ENCODE measurements around the gene EPHA6.

The EPHA6 gene

GRCh38 chr3:96833301-96833700 is 18.9 kb downstream of the EPHA6 start:
- Histone ChIP-seq H3K36me3 (ENCODE audit: control insufficient read depth, insufficient read depth, low read length) (no peaks in the 10 kb centered on the region), H3K27me3 (replicated peaks; ENCODE audit: control insufficient read depth, insufficient read depth, low read length, poor library complexity, severe bottlenecking) (no peaks in the 10 kb centered on the region), H3K27ac (ENCODE audit: insufficient read depth, low read length, poor library complexity, severe bottlenecking) (no peak overlapping the region), H3K4me1 (ENCODE audit: control insufficient read depth, insufficient read depth, low read length, poor library complexity, severe bottlenecking) (no peaks in the 10 kb centered on the region), H3K4me3 (ENCODE audit: insufficient read depth, low read depth, low read length, poor library complexity, severe bottlenecking) (no peak overlapping the region), H3K9me3 (ENCODE audit: control insufficient read depth, low read length) (no peaks in the 10 kb centered on the region)
- DNase-seq: no peak

- Histone ChIP-seq H3K9me3 (ENCODE audit: control insufficient read depth, low read length) (no peaks in the 10 kb centered on the region), H3K36me3 (ENCODE audit: control insufficient read depth, insufficient read depth, low read length) (no peaks in the 10 kb centered on the region), H3K27ac (ENCODE audit: insufficient read depth, low read length, poor library complexity, severe bottlenecking) (no peak overlapping the region), H3K4me3 (ENCODE audit: insufficient read depth, low read depth, low read length, poor library complexity, severe bottlenecking) (no peak overlapping the region), H3K27me3 (replicated peaks; ENCODE audit: control insufficient read depth, insufficient read depth, low read length, poor library complexity, severe bottlenecking) (no peaks in the 10 kb centered on the region), H3K4me1 (ENCODE audit: control insufficient read depth, insufficient read depth, low read length, poor library complexity, severe bottlenecking) (no peaks in the 10 kb centered on the region)
- no peak for DNase-seq
These were observed 21.9 kb downstream of the EPHA6 start for GRCh38 chr3:96836153-96836915.

DNA sequence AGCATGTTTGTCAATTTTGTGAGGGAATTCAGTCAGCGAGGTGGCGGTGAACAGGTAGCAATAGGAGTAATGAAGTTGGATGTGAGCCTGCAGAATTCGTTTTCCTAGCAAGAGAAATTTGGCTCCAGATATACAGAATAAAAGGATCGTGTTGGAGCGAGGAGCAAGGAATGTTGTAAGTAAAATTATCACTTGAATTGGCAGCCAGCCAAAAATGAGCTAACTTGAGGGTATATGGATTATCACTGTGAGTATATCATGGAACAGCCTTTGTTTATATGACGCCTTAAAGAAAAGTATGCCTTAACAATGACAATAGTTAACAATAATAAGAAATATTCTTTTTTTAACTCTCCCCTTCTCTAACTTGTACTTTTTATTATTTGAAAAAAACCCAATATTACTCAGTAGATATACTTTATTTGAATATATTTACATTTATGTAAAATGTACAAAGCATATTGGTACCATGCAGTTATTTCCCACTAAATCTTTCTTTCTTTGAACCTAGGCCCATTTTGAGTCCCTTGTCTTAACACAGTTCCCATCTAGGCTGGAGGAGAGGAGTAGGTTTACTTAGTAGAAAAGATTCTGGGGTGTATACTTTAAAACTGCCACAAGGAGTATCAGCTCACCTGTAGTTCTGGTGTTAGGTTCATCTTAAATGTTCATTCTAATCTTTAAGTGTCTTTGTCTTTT is 29.3 kb downstream of the EPHA6 start:
- Histone ChIP-seq H3K4me3 (ENCODE audit: insufficient read depth, low read depth, low read length, poor library complexity, severe bottlenecking) (no peak overlapping the region), H3K36me3 (ENCODE audit: control insufficient read depth, insufficient read depth, low read length) (no peaks in the 10 kb centered on the region), H3K27me3 (replicated peaks; ENCODE audit: control insufficient read depth, insufficient read depth, low read length, poor library complexity, severe bottlenecking) (no peaks in the 10 kb centered on the region), H3K27ac (ENCODE audit: insufficient read depth, low read length, poor library complexity, severe bottlenecking) (no peak overlapping the region), H3K4me1 (ENCODE audit: control insufficient read depth, insufficient read depth, low read length, poor library complexity, severe bottlenecking) (no peaks in the 10 kb centered on the region), H3K9me3 (ENCODE audit: control insufficient read depth, low read length) (no peaks in the 10 kb centered on the region)
- DNase-seq: no peak

GRCh38 chr3:96844204-96844514 is 29.8 kb downstream of the EPHA6 start:
- no peak for DNase-seq
- Histone ChIP-seq H3K27ac (ENCODE audit: insufficient read depth, low read length, poor library complexity, severe bottlenecking) (no peak overlapping the region), H3K4me3 (ENCODE audit: insufficient read depth, low read depth, low read length, poor library complexity, severe bottlenecking) (no peak overlapping the region), H3K27me3 (replicated peaks; ENCODE audit: control insufficient read depth, insufficient read depth, low read length, poor library complexity, severe bottlenecking) (no peaks in the 10 kb centered on the region), H3K4me1 (ENCODE audit: control insufficient read depth, insufficient read depth, low read length, poor library complexity, severe bottlenecking) (no peaks in the 10 kb centered on the region), H3K36me3 (ENCODE audit: control insufficient read depth, insufficient read depth, low read length) (no peaks in the 10 kb centered on the region), H3K9me3 (ENCODE audit: control insufficient read depth, low read length) (no peaks in the 10 kb centered on the region)

DNA sequence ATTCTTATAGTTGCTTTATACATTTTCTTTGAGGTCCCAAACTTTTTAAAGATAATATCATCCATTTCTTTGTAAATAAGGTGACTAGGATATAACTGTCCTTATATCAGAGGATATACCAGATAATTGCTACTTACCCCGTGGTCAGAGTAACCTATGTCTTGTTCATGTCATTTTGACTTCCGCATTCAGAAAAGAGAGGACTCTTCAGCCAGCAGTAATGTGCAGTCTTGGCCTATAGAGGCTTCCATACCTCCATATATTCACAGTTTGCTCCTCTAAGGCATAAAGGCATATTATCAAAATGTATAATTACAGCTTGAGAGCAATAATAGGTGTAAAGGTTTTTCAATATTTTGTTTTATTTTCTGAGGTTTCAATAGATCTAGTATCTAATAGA is 38.5 kb downstream of the EPHA6 start:
- Histone ChIP-seq H3K36me3 (ENCODE audit: control insufficient read depth, insufficient read depth, low read length) (no peaks in the 10 kb centered on the region), H3K9me3 (ENCODE audit: control insufficient read depth, low read length) (no peaks in the 10 kb centered on the region), H3K4me3 (ENCODE audit: insufficient read depth, low read depth, low read length, poor library complexity, severe bottlenecking) (no peak overlapping the region), H3K4me1 (ENCODE audit: control insufficient read depth, insufficient read depth, low read length, poor library complexity, severe bottlenecking) (no peaks in the 10 kb centered on the region), H3K27me3 (replicated peaks; ENCODE audit: control insufficient read depth, insufficient read depth, low read length, poor library complexity, severe bottlenecking) (no peaks in the 10 kb centered on the region), H3K27ac (ENCODE audit: insufficient read depth, low read length, poor library complexity, severe bottlenecking) (no peak overlapping the region)
- DNase-seq: no peak

DNA sequence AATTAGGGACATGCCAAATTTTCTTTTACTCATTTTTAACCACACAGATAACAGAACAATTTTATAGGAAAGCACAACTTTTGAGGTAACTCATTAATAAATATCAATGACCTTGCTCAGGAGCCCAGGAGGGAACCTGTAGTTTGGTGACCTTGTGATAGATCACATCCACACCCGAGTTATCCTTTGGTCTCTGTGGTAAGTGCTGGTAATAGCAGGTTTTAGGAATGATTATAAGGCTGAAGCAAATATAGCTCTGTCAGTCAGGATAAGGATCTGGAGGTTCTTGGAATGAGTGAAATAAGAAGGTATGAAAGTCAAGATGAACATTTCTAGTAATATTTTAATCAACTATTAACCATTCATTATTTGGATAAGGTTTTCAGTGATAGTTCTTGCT is 46.5 kb downstream of the EPHA6 start:
- no peak for DNase-seq
- Histone ChIP-seq H3K27ac (ENCODE audit: insufficient read depth, low read length, poor library complexity, severe bottlenecking) (no peak overlapping the region), H3K4me1 (ENCODE audit: control insufficient read depth, insufficient read depth, low read length, poor library complexity, severe bottlenecking) (no peaks in the 10 kb centered on the region), H3K9me3 (ENCODE audit: control insufficient read depth, low read length) (no peaks in the 10 kb centered on the region), H3K4me3 (ENCODE audit: insufficient read depth, low read depth, low read length, poor library complexity, severe bottlenecking) (no peak overlapping the region), H3K36me3 (ENCODE audit: control insufficient read depth, insufficient read depth, low read length) (no peaks in the 10 kb centered on the region), H3K27me3 (replicated peaks; ENCODE audit: control insufficient read depth, insufficient read depth, low read length, poor library complexity, severe bottlenecking) (no peaks in the 10 kb centered on the region)

DNA sequence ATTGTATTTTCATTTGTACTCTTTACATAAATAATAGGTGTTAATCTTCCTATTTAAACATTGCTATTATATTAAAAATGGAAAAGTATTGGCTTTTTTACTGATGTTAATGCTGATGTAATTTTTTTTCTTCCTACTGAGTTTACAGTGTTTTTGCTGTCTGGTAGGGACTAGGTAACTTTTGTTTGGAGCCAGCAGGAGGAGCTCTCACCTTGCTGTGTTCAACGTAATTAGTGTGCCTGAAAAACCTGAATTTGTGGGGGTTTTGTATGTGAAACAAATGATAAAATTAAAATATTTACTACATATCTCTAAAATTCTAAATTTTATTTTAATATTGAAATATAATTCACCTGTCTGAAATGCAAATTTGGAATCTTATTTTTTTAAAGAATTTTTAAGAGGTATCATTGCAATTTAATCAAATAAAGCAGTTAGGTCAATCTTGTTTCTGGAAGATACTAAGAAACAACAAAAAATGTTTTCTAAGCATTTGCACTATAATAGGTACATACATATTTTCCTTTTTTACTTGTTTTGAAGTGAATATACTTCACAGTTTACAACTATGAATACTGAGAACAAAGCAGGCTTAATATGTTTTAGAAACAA is 48.8 kb downstream of the EPHA6 start:
- no peak for DNase-seq
- Histone ChIP-seq H3K36me3 (ENCODE audit: control insufficient read depth, insufficient read depth, low read length) (no peaks in the 10 kb centered on the region), H3K27ac (ENCODE audit: insufficient read depth, low read length, poor library complexity, severe bottlenecking) (no peak overlapping the region), H3K4me3 (ENCODE audit: insufficient read depth, low read depth, low read length, poor library complexity, severe bottlenecking) (no peak overlapping the region), H3K27me3 (replicated peaks; ENCODE audit: control insufficient read depth, insufficient read depth, low read length, poor library complexity, severe bottlenecking) (no peaks in the 10 kb centered on the region), H3K4me1 (ENCODE audit: control insufficient read depth, insufficient read depth, low read length, poor library complexity, severe bottlenecking) (no peaks in the 10 kb centered on the region), H3K9me3 (ENCODE audit: control insufficient read depth, low read length) (no peaks in the 10 kb centered on the region)

GRCh38 chr3:96865605-96866004 is 51.2 kb downstream of the EPHA6 start:
- H3K27me3 ChIP-seq (replicated peaks; ENCODE audit: control insufficient read depth, insufficient read depth, low read length, poor library complexity, severe bottlenecking): no peaks in the 10 kb centered on the region
- no peak for DNase-seq
- no peaks in the 10 kb centered on the region for H3K36me3 ChIP-seq (ENCODE audit: control insufficient read depth, insufficient read depth, low read length)
- no peak overlapping the region for H3K4me3 ChIP-seq (ENCODE audit: insufficient read depth, low read depth, low read length, poor library complexity, severe bottlenecking)
- H3K9me3 ChIP-seq (ENCODE audit: control insufficient read depth, low read length): no peaks in the 10 kb centered on the region
- no peak overlapping the region for H3K27ac ChIP-seq (ENCODE audit: insufficient read depth, low read length, poor library complexity, severe bottlenecking)
- no peaks in the 10 kb centered on the region for H3K4me1 ChIP-seq (ENCODE audit: control insufficient read depth, insufficient read depth, low read length, poor library complexity, severe bottlenecking)

- Histone ChIP-seq H3K27ac (ENCODE audit: insufficient read depth, low read length, poor library complexity, severe bottlenecking) (no peak overlapping the region), H3K27me3 (replicated peaks; ENCODE audit: control insufficient read depth, insufficient read depth, low read length, poor library complexity, severe bottlenecking) (no peaks in the 10 kb centered on the region), H3K4me3 (ENCODE audit: insufficient read depth, low read depth, low read length, poor library complexity, severe bottlenecking) (no peak overlapping the region), H3K4me1 (ENCODE audit: control insufficient read depth, insufficient read depth, low read length, poor library complexity, severe bottlenecking) (no peaks in the 10 kb centered on the region), H3K36me3 (ENCODE audit: control insufficient read depth, insufficient read depth, low read length) (no peaks in the 10 kb centered on the region), H3K9me3 (ENCODE audit: control insufficient read depth, low read length) (no peaks in the 10 kb centered on the region)
- no peak for DNase-seq
These were observed 54.9 kb downstream of the EPHA6 start for GRCh38 chr3:96869316-96869715.

- no peak for DNase-seq
- no peaks in the 10 kb centered on the region for H3K36me3 ChIP-seq (ENCODE audit: control insufficient read depth, insufficient read depth, low read length)
- H3K9me3 ChIP-seq (ENCODE audit: control insufficient read depth, low read length): no peaks in the 10 kb centered on the region
- no peaks in the 10 kb centered on the region for H3K4me1 ChIP-seq (ENCODE audit: control insufficient read depth, insufficient read depth, low read length, poor library complexity, severe bottlenecking)
- H3K27me3 ChIP-seq (replicated peaks; ENCODE audit: control insufficient read depth, insufficient read depth, low read length, poor library complexity, severe bottlenecking): no peaks in the 10 kb centered on the region
- H3K4me3 ChIP-seq (ENCODE audit: insufficient read depth, low read depth, low read length, poor library complexity, severe bottlenecking): no peak overlapping the region
- H3K27ac ChIP-seq (ENCODE audit: insufficient read depth, low read length, poor library complexity, severe bottlenecking): no peak overlapping the region
These were observed 63.1 kb downstream of the EPHA6 start for GRCh38 chr3:96877510-96877909.

Data from effector memory CD4-positive, alpha-beta T cell (primary cell).